Smooth muscle cell (in vitro differentiated cells): ENCODE data around the gene SFTPA1. TPM values are rescaled to one million over a fixed set of nuclear protein-coding genes. Genes with fewer than 3 reads are reported as not detected.
"Not testable (repeated sequence)": the region's sequence is repeated elsewhere in the genome, so short reads cannot be mapped to it uniquely, and the experiment has no call there.

Source experiments
- DNase-seq: peaks from one replicate; lab custom pipeline; 2025; ENCODE audit not compliant: unreplicated experiment; lab: John Stamatoyannopoulos, UW
- H2AFZ ChIP-seq: fragments of 200-600 bp; sonication (generic); 2 replicates; pipeline ENCODE4 v1.6.0; 2016; ENCODE audit warnings: antibody characterized with exemption, low read depth, mild to moderate bottlenecking
- H3F3A ChIP-seq: fragments of 200-600 bp; sonication (generic); 2 replicates; pipeline ENCODE4 v1.6.0; 2017; ENCODE audit warnings: antibody characterized with exemption, low read depth
- H3K27ac ChIP-seq: fragments of 200-600 bp; sonication (generic); 2 replicates; pipeline ENCODE4 v1.5.1; 2016; ENCODE audit warnings: low read depth, mild to moderate bottlenecking
- H3K27me3 ChIP-seq: fragments of 200-600 bp; sonication (generic); 2 replicates; pipeline ENCODE4 v1.6.1; 2016; ENCODE audit warnings: low read depth, mild to moderate bottlenecking
- H3K36me3 ChIP-seq: fragments of 200-600 bp; sonication (generic); 2 replicates; pipeline ENCODE4 v1.5.1; 2016; ENCODE audit warnings: low read depth
- H3K4me1 ChIP-seq: fragments of 200-600 bp; sonication (generic); 2 replicates; pipeline ENCODE4 v1.5.1; 2016; ENCODE audit warnings: low read depth
- H3K4me2 ChIP-seq: fragments of 200-600 bp; sonication (generic); 2 replicates; pipeline ENCODE4 v1.6.0; 2016; ENCODE audit warnings: mild to moderate bottlenecking
- H3K4me3 ChIP-seq: fragments of 200-600 bp; sonication (generic); 2 replicates; pipeline ENCODE4 v1.5.1; 2016; ENCODE audit warnings: mild to moderate bottlenecking
- H3K79me2 ChIP-seq: fragments of 200-600 bp; sonication (generic); 2 replicates; pipeline ENCODE4 v1.6.0; 2016; ENCODE audit warnings: low read depth, mild to moderate bottlenecking
- H3K9ac ChIP-seq: fragments of 200-600 bp; sonication (generic); 2 replicates; pipeline ENCODE4 v1.6.0; 2016; ENCODE audit warnings: low read depth
- H3K9me3 ChIP-seq: fragments of 200-600 bp; sonication (generic); replicated peaks from 2 replicates; pipeline ENCODE4 v1.5.1; 2016; ENCODE audit warnings: low read depth
- H4K20me1 ChIP-seq: fragments of 200-600 bp; sonication (generic); 2 replicates; pipeline ENCODE4 v1.6.0; 2016; ENCODE audit warnings: low read depth
- CTCF ChIP-seq: fragments of 200-600 bp; sonication (generic); IDR thresholded peaks from 2 replicates; pipeline ENCODE4 v1.5.1; 2017; ENCODE audit warnings: borderline replicate concordance, mild to moderate bottlenecking, antibody characterized with exemption; ENCODE audit not compliant: insufficient read depth, poor library complexity, severe bottlenecking
- WGBS: methylation state at CpG from one replicate; pipeline ENCODE4 v1.1.7; 2016; ENCODE audit warnings: low lambda C conversion rate; 5-methylcytosine and 5-hydroxymethylcytosine counted together
- polyA plus RNA-seq: library from polyadenylated mRNA; unstranded; fragments of >200 nt; fragmentation: Nextera tagmentation; extraction: Ambion mirVana; gene quantifications from 2 replicates; pipeline ENCODE4 v1.2.1, GENCODE V29; 2016
- total RNA-seq: library from RNA; depleted of rRNA; stranded (reverse); fragments of >200 nt; gene quantifications from 2 replicates; pipeline ENCODE4 v1.2.3, GENCODE V29; 2014

The SFTPA1 gene
- not detected in 2 replicates for total RNA-seq
- not detected in 2 replicates for polyA plus RNA-seq

- Histone ChIP-seq H3K4me2 (no peak within 1 kb of the TSS), H3K79me2 (no peaks in the 10 kb centered on the region), H3K4me1 (no peaks in the 10 kb centered on the region), H3K9me3 (no peaks in the 10 kb centered on the region), H3K9ac (no peak within 1 kb of the TSS), H2AFZ (no peak within 1 kb of the TSS), H3K4me3 (no peak within 1 kb of the TSS), H4K20me1 (no peaks in the 10 kb centered on the region), H3F3A (no peaks in the 10 kb centered on the region), H3K36me3 (no peaks in the 10 kb centered on the region), H3K27me3 (peaks cover 3% of the 10 kb centered on the region), H3K27ac (no peak within 1 kb of the TSS)
- 81% methylated on average over 4 of the region's 4 CpGs for WGBS
- TF ChIP-seq CTCF, result no peak
- DNase-seq, result no peak
Observed at GRCh38 chr10:79610601-79611191, at the start of gene SFTPA1. TSS of gene SFTPA1 (plus strand) at chr10:79610939. CDS start at chr10:79611826, 887 bp downstream.

- DNase-seq, result no peak
- no peak for TF ChIP-seq CTCF
- no peak overlapping the region for H2AFZ ChIP-seq
- H4K20me1 ChIP-seq, result no peaks in the 10 kb centered on the region
- H3F3A ChIP-seq, result no peaks in the 10 kb centered on the region
- H3K79me2 ChIP-seq, result no peaks in the 10 kb centered on the region
- H3K36me3 ChIP-seq, result no peaks in the 10 kb centered on the region
- H3K4me1 ChIP-seq, result no peaks in the 10 kb centered on the region
- H3K9me3 ChIP-seq, result no peaks in the 10 kb centered on the region
- WGBS, result 81% methylated on average over 3 of the region's 3 CpGs
- H3K27me3 ChIP-seq, result no peaks in the 10 kb centered on the region
- no peak overlapping the region for H3K4me2 ChIP-seq
- H3K27ac ChIP-seq, result no peak overlapping the region
- H3K9ac ChIP-seq, result no peak overlapping the region
- no peak overlapping the region for H3K4me3 ChIP-seq
Observed at GRCh38 chr10:79561257-79561656, 49.5 kb upstream of the SFTPA1 start.

- no peaks in the 10 kb centered on the region for H4K20me1 ChIP-seq
- H3K27ac ChIP-seq, result no peak overlapping the region
- H3K79me2 ChIP-seq, result no peaks in the 10 kb centered on the region
- H3K4me2 ChIP-seq, result peak overlapping the region; percentile 64
- no peak overlapping the region for H3K9ac ChIP-seq
- no peaks in the 10 kb centered on the region for H3K4me1 ChIP-seq
- H3K27me3 ChIP-seq, result no peaks in the 10 kb centered on the region
- DNase-seq, result no peak
- H2AFZ ChIP-seq, result peak overlapping the region; percentile 0
- peak; percentile 80 for TF ChIP-seq CTCF
- H3K4me3 ChIP-seq, result no peak overlapping the region
- no peaks in the 10 kb centered on the region for H3F3A ChIP-seq
- no peaks in the 10 kb centered on the region for H3K36me3 ChIP-seq
- H3K9me3 ChIP-seq, result no peaks in the 10 kb centered on the region
- WGBS, result 29% methylated on average over 17 of the region's 17 CpGs
Observed at GRCh38 chr10:79562135-79562756, 48.5 kb upstream of the SFTPA1 start.

- Histone ChIP-seq H3K9ac (no peak overlapping the region), H2AFZ (no peak overlapping the region), H3K27me3 (no peaks in the 10 kb centered on the region), H3K4me3 (no peak overlapping the region), H4K20me1 (no peaks in the 10 kb centered on the region), H3F3A (no peaks in the 10 kb centered on the region), H3K4me2 (no peak overlapping the region), H3K27ac (no peak overlapping the region), H3K36me3 (no peaks in the 10 kb centered on the region), H3K79me2 (no peaks in the 10 kb centered on the region), H3K9me3 (no peaks in the 10 kb centered on the region), H3K4me1 (no peaks in the 10 kb centered on the region)
- no peak for TF ChIP-seq CTCF
- no peak for DNase-seq
- 84% methylated on average over 4 of the region's 4 CpGs for WGBS
Observed at GRCh38 chr10:79563426-79563825, 47.3 kb upstream of the SFTPA1 start.

- H3K27me3 ChIP-seq, H3K4me2 ChIP-seq, H3K36me3 ChIP-seq, H3F3A ChIP-seq, H3K4me3 ChIP-seq, H3K9ac ChIP-seq, H3K79me2 ChIP-seq, DNase-seq, H3K27ac ChIP-seq, H4K20me1 ChIP-seq, H2AFZ ChIP-seq, H3K4me1 ChIP-seq, H3K9me3 ChIP-seq: not testable (repeated sequence)
- 87% methylated on average over 6 of the region's 6 CpGs for WGBS
Observed at GRCh38 chr10:79570624-79571023, 40.1 kb upstream of the SFTPA1 start.
